NK-92 (cell line): Measurements from ENCODE around the gene TNFRSF6B.

Source experiments
- DNase-seq: peaks from one replicate; lab custom pipeline; 2025; ENCODE audit not compliant: unreplicated experiment; lab: John Stamatoyannopoulos, UW

Gene TNFRSF6B

DNA sequence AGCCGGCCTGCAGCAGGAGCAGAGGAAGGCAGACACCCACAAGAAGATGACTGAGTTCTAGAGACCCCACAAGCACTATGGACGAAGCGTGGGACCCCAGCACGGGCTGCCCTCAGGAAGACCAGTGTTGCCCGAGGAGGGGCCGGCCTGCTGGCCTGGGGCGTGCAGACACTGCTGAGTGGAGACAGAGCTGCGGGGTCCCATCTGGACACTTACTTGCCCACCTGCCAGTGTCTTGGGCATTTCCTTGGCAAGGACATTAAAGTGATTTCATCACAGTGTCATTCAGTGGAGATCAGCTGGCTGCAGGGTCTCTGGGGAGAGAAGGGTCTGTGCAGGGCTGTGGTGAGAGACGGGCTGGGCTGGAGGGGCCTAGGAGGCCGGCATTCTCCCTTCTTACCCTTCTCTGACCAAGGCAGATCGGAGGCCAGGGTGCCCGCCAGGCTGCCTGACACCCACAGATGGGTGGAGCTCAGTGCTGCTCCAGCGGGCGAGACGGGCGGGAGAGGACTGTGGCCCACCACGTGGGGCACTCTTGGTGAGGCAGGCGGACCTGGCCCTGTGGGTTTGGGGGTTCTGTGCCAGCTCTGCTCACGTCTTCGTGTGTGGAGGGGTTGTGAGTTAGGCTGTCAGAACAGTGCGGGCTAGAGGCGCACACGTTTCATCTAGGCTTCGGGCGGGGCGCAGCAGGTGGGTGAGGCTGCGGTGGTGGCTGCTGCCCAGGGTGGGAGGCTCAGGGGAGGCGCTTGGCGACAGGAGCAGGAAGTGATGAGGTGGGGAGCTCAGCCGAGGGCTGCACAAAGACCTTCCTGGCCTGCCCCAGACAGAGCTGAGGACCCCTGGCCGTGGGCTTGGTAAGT lies 39.6 kb downstream of the TNFRSF6B start, which contains the start of gene LIME1:
LIME1 (plus strand) TSS at position 806 of the 860 bp plus-strand sequence. CDS start 886 bp downstream, outside the sequence.
- no peak for DNase-seq

DNA sequence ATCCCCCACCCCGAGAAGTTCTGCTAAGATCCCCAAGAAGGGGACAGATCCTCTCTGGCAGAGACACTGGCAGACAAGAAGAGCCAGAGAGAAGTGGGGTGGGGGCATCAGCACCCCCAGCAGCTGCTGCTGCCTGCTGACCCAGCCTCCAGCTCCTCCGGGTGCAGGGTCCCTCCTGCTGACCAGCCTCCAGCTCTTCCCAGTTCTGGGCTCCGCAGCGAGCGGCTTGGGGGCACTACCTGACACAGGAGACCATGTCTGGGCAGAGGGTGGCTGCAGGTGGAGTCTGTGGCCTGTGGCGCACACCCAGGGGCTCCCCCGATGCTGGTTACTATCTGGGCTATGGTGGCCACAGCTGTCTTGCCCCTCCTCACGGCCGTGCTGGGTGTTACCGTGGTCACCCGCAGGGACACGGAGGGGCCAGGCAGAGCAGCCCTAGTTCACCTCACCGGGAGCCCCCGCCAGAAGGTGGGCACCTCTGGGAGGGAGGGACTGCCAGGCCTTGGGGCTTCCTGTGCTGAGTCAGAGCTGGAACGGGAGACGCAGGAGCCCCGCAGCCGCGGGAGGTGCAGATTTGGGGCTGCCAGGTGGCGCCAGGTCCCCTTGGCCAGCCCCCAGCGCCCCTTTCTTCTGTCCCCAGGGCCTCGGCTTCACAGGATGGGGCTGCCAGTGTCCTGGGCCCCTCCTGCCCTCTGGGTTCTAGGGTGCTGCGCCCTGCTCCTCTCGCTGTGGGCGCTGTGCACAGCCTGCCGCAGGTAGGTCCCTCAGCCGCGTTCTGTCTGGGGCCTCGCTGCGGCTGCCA lies 40.6 kb downstream of the TNFRSF6B start:
- no peak for DNase-seq

DNA sequence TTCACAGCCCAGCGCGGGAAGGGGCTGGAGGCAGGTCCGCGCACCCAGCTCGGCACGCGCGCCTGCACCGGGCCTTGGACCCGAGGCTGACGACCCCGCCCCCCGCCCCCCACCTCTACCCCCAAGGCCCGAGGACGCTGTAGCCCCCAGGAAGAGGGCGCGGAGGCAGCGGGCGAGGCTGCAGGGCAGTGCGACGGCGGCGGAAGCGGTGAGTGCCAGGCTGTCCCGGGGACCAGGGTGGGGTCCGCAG lies 41.2 kb downstream of the TNFRSF6B start:
- DNase-seq, result no peak

DNA sequence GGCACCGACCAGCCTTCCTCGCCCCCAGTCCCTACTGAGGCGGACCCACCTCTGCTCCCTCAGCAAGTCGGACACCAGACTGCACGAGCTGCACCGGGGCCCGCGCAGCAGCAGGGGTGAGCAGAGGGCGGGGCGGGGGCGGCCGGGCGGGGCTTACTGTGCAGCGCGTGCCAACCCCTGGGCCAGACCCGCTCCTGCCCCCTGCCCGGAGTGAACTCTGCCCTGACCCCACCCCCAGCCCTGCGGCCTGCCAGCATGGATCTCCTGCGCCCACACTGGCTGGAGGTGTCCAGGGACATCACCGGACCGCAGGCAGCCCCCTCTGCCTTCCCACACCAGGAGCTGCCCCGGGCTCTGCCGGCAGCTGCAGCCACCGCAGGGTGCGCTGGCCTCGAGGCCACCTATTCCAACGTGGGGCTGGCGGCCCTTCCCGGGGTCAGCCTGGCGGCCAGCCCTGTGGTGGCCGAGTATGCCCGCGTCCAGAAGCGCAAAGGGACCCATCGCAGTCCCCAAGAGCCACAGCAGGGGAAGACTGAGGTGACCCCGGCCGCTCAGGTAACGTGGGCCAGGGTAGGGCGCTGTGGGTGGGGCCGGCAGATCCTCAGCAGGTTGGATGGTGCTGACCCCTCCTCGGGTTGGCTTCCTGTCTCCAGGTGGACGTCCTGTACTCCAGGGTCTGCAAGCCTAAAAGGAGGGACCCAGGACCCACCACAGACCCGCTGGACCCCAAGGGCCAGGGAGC lies 41.7 kb downstream of the TNFRSF6B start:
- no peak for DNase-seq

DNA sequence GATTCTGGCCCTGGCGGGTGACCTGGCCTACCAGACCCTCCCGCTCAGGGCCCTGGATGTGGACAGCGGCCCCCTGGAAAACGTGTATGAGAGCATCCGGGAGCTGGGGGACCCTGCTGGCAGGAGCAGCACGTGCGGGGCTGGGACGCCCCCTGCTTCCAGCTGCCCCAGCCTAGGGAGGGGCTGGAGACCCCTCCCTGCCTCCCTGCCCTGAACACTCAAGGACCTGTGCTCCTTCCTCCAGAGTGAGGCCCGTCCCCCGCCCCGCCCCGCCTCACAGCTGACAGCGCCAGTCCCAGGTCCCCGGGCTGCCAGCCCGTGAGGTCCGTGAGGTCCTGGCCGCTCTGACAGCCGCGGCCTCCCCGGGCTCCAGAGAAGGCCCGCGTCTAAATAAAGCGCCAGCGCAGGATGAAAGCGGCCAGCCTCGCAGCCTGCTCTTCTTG lies 42.3 kb downstream of the TNFRSF6B start:
- no peak for DNase-seq

DNA sequence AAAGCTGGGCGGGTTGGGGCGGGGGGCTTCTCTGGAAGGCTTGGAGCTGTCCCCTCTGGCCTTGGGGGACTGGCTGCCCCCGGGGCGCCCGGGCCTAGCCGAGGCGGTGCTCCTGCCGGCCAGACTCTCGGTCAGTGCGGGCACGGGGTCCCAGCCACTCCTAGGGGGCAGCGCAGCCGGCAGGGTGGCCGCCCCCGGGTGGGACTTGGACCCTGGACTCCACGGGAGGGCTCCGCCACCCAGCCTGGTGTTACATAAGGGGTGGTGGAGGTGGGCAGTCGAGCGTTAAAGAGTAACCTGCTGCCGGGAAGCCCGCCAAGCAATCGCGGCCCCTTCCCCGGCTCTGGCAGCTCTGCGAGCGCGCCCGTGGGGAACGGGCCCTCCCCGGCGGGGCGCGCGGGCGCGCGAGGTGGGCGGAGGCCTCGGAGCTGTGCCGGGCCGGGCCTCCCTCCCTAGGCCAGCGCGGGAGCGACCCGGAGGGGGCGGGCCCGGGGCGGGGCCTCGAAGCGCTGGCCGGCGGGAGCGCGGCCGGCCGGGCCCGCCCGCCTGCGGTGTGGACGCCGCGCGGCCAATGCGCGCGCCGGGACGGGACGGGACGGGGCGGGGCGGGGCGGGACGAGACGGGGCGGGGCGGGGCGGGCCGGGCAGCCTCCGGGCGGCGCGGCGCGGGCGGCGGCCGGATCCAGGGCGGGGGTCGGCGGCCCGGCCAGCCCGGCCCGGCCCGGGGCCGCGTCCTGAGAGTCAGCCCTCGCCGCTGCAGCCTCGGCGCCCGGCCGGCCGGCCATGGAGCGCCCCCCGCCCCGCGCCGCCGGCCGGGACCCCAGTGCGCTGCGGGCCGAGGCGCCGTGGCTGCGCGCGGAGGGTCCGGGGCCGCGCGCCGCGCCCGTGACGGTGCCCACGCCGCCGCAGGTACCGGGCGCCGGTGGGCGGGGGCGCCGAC lies 42.9 kb downstream of the TNFRSF6B start, which contains the start of gene SLC2A4RG:
SLC2A4RG (plus strand) TSS at position 647 of the 940 bp plus-strand sequence; CDS start at position 784, 137 bp downstream.
- DNase-seq, result no peak

DNA sequence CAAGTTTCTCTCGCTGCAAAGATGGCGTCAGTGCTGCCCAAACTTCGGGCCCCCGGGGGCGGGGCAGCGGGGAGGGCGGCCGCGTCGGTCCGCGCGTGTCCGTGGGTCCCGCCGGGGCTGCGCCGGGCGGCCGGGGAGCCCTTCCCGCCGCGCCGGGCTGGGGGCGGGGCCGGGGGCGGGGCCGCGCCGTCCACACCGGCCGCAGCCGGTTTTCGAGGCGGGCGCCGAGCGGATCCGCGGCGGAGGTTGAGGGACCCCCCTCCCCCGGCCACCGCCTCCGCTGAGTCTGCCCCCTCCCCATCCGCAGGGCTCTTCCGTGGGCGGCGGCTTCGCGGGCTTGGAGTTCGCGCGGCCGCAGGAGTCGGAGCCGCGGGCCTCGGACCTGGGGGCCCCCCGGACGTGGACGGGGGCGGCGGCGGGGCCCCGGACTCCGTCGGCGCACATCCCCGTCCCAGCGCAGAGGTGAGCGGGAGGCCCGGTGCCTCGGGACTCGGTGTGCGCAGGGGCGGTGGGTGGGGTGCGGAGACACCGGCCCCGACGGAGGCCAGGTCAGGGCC lies 43.7 kb downstream of the TNFRSF6B start:
- no peak for DNase-seq

DNA sequence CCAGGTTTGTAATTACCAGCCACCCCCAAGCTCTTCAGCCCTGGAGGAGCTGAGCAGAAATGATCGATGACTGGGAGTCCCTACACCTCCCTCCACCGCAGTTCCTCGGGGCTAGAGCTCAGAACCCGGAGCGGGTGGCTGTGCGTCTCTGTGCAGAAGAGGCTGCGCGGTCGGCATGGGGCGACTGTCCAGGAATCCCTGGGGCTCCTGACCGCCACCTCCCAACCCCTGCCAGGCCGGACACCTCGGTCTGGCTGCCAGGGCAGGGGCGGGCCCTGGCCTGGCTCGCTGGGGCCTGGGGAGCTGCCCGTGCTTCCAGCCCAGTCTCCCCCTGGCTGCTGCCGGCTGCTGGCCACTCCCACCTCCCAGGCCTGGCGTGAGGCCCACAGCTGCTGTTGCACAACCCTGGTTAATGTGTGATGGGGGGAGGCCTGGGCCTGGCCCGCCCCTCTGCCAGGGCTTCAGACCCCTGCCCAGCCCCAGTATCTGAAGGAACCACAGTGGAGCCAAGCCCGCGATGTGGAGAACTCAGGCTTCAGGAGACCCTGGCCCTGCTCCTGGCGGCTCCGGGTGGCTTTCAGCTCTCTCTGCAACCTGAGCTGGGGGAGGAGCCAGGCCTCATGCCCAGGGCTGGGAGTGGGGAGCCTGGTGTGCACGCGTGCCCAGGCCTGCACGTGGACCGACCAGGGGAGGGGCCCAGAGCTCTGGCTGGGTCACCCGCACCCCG lies 44.3 kb downstream of the TNFRSF6B start:
- DNase-seq, result no peak

DNA sequence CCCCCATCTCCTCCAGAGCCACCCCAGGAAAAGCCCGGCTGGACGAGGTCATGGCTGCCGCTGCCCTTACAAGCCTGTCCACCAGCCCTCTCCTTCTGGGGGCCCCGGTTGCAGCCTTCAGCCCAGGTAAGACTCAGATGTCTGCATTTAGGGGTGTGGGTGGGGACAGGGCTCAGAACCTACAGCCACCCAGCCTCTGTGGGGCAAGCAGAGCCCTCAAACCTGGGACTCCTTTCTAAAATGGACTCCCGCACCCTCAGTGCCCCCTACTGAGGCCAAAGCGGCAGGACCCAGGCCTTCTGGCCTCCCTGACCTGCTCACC lies 44.9 kb downstream of the TNFRSF6B start:
- DNase-seq, result no peak

DNA sequence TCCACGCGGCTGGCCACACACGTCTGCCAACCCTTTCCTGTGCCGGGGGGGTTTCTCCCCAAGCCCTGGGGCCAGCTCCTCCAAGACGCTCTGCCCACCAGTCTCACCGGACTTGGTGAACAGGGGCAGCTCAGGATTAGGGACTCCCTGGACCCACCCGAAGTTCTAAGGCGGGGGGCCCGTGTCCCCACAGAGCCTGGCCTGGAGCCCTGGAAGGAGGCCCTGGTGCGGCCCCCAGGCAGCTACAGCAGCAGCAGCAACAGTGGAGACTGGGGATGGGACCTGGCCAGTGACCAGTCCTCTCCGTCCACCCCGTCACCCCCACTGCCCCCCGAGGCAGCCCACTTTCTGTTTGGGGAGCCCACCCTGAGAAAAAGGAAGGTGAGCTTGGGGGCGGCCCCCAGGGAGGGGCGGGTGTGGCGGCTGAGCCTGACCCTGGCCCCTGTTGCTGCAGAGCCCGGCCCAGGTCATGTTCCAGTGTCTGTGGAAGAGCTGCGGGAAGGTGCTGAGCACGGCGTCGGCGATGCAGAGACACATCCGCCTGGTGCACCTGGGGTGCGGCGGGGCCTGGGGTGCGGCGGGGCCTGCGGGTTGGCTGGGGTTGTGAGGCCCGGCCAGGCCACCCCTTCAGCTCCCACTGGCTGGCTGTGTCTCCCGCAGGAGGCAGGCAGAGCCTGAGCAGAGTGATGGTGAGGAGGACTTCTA lies 45.4 kb downstream of the TNFRSF6B start:
- no peak for DNase-seq

DNA sequence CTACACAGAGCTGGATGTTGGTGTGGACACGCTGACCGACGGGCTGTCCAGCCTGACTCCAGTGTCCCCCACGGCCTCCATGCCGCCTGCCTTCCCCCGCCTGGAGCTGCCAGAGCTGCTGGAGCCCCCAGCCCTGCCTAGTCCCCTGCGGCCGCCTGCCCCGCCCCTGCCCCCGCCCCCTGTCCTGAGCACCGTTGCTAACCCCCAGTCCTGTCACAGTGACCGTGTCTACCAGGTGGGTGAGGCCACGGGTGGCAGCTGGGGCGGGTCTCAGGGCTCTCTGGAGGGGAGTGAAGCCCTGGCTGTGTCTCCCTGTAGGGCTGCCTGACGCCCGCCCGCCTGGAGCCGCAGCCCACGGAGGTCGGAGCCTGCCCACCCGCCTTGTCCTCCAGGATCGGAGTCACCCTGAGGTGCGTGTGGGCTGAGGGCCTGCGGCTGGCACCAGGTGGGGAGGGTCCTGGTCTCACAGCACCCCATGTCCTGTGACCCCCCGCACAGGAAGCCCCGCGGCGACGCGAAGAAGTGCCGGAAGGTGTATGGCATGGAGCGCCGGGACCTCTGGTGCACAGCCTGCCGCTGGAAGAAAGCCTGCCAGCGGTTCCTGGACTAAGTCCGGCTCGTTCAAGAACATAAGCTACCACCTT lies 46.1 kb downstream of the TNFRSF6B start:
- DNase-seq, result no peak

DNA sequence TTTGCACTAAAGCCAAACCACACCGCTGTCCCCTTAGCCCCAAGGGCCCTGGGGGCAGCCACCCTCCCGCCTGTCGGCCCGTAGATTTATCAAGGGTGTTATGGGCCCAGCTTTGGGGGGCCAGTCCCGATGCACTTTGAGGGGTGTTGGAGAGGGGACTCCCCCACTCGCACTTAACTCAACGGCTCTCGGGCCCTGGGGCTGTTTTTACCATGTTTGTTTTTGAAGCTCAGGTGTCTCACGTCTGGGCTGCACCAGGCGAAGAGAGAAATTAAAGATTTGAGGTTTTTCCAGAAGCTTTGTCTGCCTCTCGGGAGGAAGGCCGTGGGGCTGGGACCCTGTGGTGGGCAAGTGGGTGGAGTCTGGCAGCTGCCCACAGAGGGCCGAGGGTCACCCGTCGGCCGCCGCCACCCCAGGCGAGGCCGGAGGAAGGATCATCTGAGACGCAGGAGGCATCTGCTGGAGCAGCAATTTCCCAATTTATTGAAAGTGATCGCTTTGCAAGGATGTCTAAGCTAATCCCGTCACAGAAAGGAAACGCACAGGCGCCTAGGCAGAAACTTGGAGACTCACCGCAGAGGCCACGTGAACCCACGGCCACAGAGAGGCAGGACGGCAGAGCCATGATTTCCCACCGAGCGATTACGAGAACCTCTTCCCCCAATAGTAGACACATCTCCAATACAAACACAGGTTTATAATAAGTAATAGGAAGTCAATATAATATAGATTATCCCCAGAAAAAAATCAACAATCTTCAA lies 46.9 kb downstream of the TNFRSF6B start:
- DNase-seq, result no peak

DNA sequence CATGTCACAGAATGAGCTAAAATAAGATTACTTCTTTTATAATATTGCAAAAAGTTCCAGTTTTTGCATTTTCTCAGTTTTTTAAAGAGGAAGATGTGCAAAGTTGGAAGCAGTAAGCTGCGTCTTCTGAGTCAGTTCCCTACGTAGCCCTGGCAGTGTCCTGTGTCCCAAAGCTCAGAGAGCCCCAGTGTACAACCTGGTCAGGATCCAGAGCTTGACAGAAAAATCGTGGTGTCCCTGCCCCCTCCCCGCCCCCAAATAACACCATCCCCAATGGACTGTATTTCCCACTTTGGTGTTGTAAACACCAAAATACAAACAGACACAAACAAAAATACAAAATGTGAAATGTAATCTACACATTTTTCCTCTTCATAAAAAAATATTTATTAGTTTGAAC lies 47.7 kb downstream of the TNFRSF6B start:
- no peak for DNase-seq

DNA sequence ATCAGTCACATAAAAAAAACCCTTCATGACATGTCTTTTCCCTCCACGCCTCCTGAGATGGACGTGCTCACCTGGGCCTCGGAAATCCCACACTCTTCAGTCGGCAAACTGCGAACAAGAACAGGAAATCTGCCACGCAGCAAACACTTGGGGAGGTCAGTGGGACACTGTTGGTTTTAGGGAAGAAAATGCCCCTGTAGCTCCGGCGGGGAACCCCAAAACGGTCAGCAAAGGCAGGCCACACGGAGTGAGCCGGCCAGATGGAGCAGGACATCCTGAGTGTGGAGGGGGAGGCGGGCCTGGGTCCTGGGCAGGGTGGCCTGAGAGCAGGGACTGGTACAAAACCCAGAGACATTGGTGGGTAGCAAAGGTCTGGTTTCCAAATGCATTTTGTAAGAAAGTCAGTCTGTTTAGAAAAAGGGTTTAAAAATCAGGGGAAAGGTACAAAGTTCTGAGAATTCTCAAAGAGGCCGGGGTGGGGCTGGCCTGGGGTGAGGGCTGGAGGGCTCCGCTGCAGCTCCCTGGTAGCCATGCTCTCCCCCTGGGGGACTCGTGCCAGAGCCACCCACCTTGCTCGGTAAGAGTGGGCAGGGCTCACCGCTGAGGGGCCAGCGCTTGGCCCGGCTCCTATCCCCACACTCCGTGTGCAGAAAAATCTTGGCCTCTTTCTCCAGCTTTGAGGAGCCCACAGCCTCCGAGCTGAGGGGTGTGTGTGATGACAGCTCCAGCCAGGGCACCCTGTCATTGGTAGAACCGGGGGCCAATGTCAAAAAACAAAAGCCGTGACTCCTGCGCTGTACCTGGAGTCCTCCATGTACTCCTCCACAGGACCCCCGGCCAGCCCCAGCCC lies 48.3 kb downstream of the TNFRSF6B start:
- no peak for DNase-seq

DNA sequence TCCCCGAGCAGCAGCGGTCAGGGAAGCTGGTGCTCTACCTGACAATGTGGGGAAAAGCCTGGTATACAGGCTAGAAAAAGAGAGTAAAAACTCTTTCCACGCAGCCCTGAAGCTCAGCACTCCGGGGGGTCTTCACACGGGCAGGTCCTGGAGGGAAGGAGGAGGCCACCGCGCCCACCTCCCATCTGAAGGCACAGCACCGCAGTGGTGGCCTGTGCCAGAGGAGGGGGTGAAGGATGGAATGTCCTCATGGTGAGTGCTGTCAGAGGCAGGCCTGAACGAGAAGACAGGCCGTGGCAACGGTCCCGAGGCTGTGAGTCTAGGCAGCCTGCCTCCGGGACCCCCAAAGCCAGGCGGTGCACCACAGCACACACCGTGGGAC lies 49.0 kb downstream of the TNFRSF6B start:
- no peak for DNase-seq

DNA sequence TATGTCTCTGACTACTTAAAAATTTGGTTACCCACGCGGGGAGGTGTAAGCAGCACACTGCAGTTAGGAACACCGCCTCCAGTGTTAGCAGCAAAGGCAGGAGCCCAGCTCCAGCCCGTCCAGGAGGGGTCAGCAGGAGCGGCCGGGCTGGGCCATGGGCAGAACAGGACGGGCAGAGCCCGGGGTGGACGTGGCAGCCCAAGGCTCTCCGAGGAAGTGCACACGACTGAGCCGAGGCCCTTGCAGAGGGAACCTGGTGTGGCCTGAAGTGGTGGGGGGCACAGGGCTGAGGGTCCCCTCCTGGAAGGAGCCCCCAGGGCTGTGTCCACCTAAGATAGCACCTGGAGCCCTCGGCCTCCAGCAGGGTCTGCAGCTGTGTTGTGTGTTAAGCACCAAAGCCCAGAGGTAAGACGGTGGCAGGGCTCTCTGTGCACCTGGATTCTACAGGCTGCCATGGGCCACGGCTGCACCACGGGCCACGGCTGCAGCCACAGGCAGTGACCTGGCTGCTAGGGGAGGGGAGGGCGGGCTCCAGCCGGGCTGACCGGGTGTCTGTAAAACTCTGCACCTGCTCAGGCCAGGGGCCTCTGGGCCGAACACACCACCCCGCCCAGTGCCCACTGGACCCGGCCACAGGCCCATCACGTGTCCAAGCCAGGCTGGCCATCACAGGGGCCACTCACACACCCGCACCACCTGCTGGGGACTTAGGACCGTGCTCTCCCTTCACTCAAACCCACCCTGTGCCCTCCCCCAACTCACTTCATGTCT lies 49.7 kb downstream of the TNFRSF6B start:
- no peak for DNase-seq
